Stimulated activated CD8-positive, alpha-beta memory T cell treated with anti-CD3 and anti-CD28 coated beads, Interleukin-4, amount 100 ng/mL, for 48 hours (primary cell): ENCODE measurements around the gene SCLT1.
"Not testable (repeated sequence)": the region's sequence is repeated elsewhere in the genome, so short reads cannot be mapped to it uniquely, and the experiment has no call there.

ENCODE experiments used
- DNase-seq: peaks from one replicate; pipeline ENCODE4 v3.0.0-alpha.2; 2020

SCLT1 gene

GRCh38 chr4:129093191-129093920 lies at the start of gene SCLT1:
SCLT1 (minus strand) TSS chr4:129093539; CDS start chr4:129093103, 436 bp downstream.
- peak; percentile 99 for DNase-seq

GRCh38 chr4:129140521-129140920 lies 47.2 kb upstream of the SCLT1 start:
- DNase-seq = no peak

- DNase-seq = no peak
Observed at GRCh38 chr4:129138810-129139496, 45.6 kb upstream of the SCLT1 start.

GRCh38 chr4:129136433-129136832 lies 43.1 kb upstream of the SCLT1 start:
- DNase-seq = no peak

- DNase-seq = no peak
Observed at GRCh38 chr4:129131343-129131742, 38.0 kb upstream of the SCLT1 start.

- DNase-seq = no peak
Observed at GRCh38 chr4:129129143-129129542, 35.8 kb upstream of the SCLT1 start.

GRCh38 chr4:129126614-129127013 lies 33.3 kb upstream of the SCLT1 start:
- DNase-seq = not testable (repeated sequence)

GRCh38 chr4:129117705-129118104 lies 24.4 kb upstream of the SCLT1 start:
- DNase-seq = no peak

GRCh38 chr4:129113919-129114318 lies 20.6 kb upstream of the SCLT1 start:
- DNase-seq = no peak

GRCh38 chr4:129113434-129113833 lies 20.1 kb upstream of the SCLT1 start:
- DNase-seq = no peak

- DNase-seq = no peak
Observed at GRCh38 chr4:129111919-129112318, 18.6 kb upstream of the SCLT1 start.

- DNase-seq = no peak
Observed at GRCh38 chr4:129110931-129111330, 17.6 kb upstream of the SCLT1 start.

- no peak for DNase-seq
Observed at GRCh38 chr4:129109965-129110824, 16.9 kb upstream of the SCLT1 start.

GRCh38 chr4:129098531-129099001 lies 5.2 kb upstream of the SCLT1 start:
- no peak for DNase-seq

- peak; percentile 80 for DNase-seq
Observed at GRCh38 chr4:129095811-129096454, 2.6 kb upstream of the SCLT1 start, which contains the start of gene C4orf33. C4orf33 (plus strand) TSS chr4:129096152; CDS start chr4:129102611, 6,459 bp downstream.

GRCh38 chr4:129094347-129094746 lies 1.0 kb upstream of the SCLT1 start:
- DNase-seq = no peak

- no peak for DNase-seq
Observed at GRCh38 chr4:129092631-129093190, 628 bp downstream of the SCLT1 start.

- no peak for DNase-seq
Observed at GRCh38 chr4:129087516-129087915, 5.8 kb downstream of the SCLT1 start.

GRCh38 chr4:129085472-129085871 lies 7.9 kb downstream of the SCLT1 start:
- no peak for DNase-seq

GRCh38 chr4:129082302-129082701 lies 11.0 kb downstream of the SCLT1 start:
- no peak for DNase-seq

- DNase-seq = no peak
Observed at GRCh38 chr4:129080129-129080528, 13.2 kb downstream of the SCLT1 start.

- no peak for DNase-seq
Observed at GRCh38 chr4:129077326-129077725, 16.0 kb downstream of the SCLT1 start.
